Measurements from ENCODE around the gene C5orf52.

DNA sequence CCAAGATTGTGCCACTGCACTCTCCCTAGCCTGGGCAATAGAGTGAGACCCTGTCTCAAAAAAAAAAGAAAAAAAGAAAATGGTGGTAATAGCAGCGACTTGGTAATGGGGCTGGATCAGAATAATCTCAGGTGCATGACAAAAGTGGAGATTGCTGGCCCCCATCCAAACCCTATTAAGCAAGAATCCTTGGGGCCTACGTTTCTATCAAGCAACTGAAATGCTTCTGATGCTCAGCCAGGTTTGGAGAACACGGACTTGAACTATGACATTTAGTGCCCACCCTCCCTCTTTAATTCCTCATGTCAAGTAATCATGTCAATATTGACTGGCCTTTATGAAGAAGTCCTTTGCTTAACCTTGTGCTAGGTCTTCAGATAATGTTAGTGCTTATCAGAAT, 6.6 kb downstream of the C5orf52 start:
- TF ChIP-seq SP1 (IDR thresholded peaks at IDR 0.05) (no peak), FOXA1 (IDR thresholded peaks at IDR 0.05) (no peak), TARDBP (IDR thresholded peaks at IDR 0.05) (no peak), ELF4 (IDR thresholded peaks at IDR 0.05) (no peak), LEF1 (IDR thresholded peaks at IDR 0.05; ENCODE audit: borderline replicate concordance) (no peak), CTBP1 (IDR thresholded peaks at IDR 0.05; ENCODE audit: borderline replicate concordance) (no peak), FOXK2 (IDR thresholded peaks at IDR 0.05) (no peak), ZNF384 (IDR thresholded peaks at IDR 0.05) (no peak), BHLHE40 (IDR thresholded peaks at IDR 0.05; ENCODE audit: borderline replicate concordance) (no peak)
- TF ChIP-seq, protein P1, sequence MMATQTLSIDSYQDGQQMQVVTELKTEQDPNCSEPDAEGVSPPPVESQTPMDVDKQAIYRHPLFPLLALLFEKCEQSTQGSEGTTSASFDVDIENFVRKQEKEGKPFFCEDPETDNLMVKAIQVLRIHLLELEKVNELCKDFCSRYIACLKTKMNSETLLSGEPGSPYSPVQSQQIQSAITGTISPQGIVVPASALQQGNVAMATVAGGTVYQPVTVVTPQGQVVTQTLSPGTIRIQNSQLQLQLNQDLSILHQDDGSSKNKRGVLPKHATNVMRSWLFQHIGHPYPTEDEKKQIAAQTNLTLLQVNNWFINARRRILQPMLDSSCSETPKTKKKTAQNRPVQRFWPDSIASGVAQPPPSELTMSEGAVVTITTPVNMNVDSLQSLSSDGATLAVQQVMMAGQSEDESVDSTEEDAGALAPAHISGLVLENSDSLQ (IDR thresholded peaks at IDR 0.05): no peak
